HuH-7 (cell line): ENCODE results near the gene SLC20A1.
A peak's percentile ranks its signal among the peaks of the same experiment; 100 is the strongest.
"Not testable (repeated sequence)": the region's sequence is repeated elsewhere in the genome, so short reads cannot be mapped to it uniquely, and the experiment has no call there.

ENCODE experiments used
- DNase-seq: peaks from one replicate; pipeline ENCODE4 v3.0.0; 2011; ENCODE audit warnings: low spot score

The SLC20A1 gene

GRCh38 chr2:112645310-112646101 is at the start of gene SLC20A1:
TSS of gene SLC20A1 (plus strand) at chr2:112645939. CDS start at chr2:112646829, 890 bp downstream.
- peak; percentile 94 for DNase-seq

- DNase-seq, result no peak
Observed at GRCh38 chr2:112597537-112598322, 48.0 kb upstream of the SLC20A1 start.

- no peak for DNase-seq
Observed at GRCh38 chr2:112600634-112601033, 45.1 kb upstream of the SLC20A1 start.

GRCh38 chr2:112601754-112602153 is 44.0 kb upstream of the SLC20A1 start:
- DNase-seq, result no peak

- no peak for DNase-seq
Observed at GRCh38 chr2:112602917-112603316, 42.8 kb upstream of the SLC20A1 start.

- DNase-seq, result no peak
Observed at GRCh38 chr2:112603731-112604130, 42.0 kb upstream of the SLC20A1 start.

GRCh38 chr2:112604952-112605351 is 40.8 kb upstream of the SLC20A1 start:
- no peak for DNase-seq

- no peak for DNase-seq
Observed at GRCh38 chr2:112605926-112606325, 39.8 kb upstream of the SLC20A1 start.

GRCh38 chr2:112606547-112606946 is 39.2 kb upstream of the SLC20A1 start:
- DNase-seq, result no peak

- no peak for DNase-seq
Observed at GRCh38 chr2:112607680-112608438, 37.9 kb upstream of the SLC20A1 start.

GRCh38 chr2:112609320-112609719 is 36.4 kb upstream of the SLC20A1 start:
- not testable (repeated sequence) for DNase-seq

GRCh38 chr2:112612283-112612682 is 33.5 kb upstream of the SLC20A1 start:
- not testable (repeated sequence) for DNase-seq

- no peak for DNase-seq
Observed at GRCh38 chr2:112614201-112614840, 31.4 kb upstream of the SLC20A1 start.

- DNase-seq, result no peak
Observed at GRCh38 chr2:112615051-112615450, 30.7 kb upstream of the SLC20A1 start.

GRCh38 chr2:112615798-112616197 is 29.9 kb upstream of the SLC20A1 start:
- DNase-seq, result not testable (repeated sequence)

- DNase-seq, result no peak
Observed at GRCh38 chr2:112618383-112618782, 27.4 kb upstream of the SLC20A1 start.

GRCh38 chr2:112621790-112622527 is 23.8 kb upstream of the SLC20A1 start:
- DNase-seq, result no peak

GRCh38 chr2:112622528-112622849 is 23.2 kb upstream of the SLC20A1 start:
- DNase-seq, result no peak

- no peak for DNase-seq
Observed at GRCh38 chr2:112623913-112624777, 21.6 kb upstream of the SLC20A1 start.

GRCh38 chr2:112625474-112626114 is 20.1 kb upstream of the SLC20A1 start:
- DNase-seq, result no peak
